PFSK-1 (cell line): Measurements from ENCODE around the gene PDCD10.

Experiments used
- FOXP2 ChIP-seq: optimal IDR thresholded peaks from 2 replicates; pipeline ENCODE3; 2011; ENCODE audit warnings: borderline replicate concordance, control low read depth, inconsistent platforms; ENCODE audit not compliant: insufficient read depth; ENCODE audit errors: extremely low read length, extremely low read depth
- POLR2AphosphoS5 ChIP-seq: IDR thresholded peaks from 2 replicates; pipeline ENCODE4 v1.6.1; 2012; ENCODE audit warnings: low read depth, mild to moderate bottlenecking, control low read depth, low read length, moderate library complexity
- SIN3A ChIP-seq: IDR thresholded peaks from 2 replicates; pipeline ENCODE4 v1.6.1; 2012; ENCODE audit warnings: mild to moderate bottlenecking, low read length, moderate library complexity, borderline replicate concordance; ENCODE audit not compliant: insufficient read depth
- TAF1 ChIP-seq: IDR thresholded peaks from 2 replicates; pipeline ENCODE4 v1.6.1; 2012; ENCODE audit warnings: low read length, control low read depth, borderline replicate concordance; ENCODE audit not compliant: insufficient read depth
- TF ChIP-seq, protein P1 (sequence below), 2 experiments: IDR thresholded peaks; 2 replicates each; pipeline versions ENCODE4 v1.6.1 to v1.8.0; 2011 to 2012; ENCODE audit warnings: low read depth in 2 of 2, low read length in 2 of 2, control low read depth in 1 of 2, inconsistent platforms in 1 of 2, mild to moderate bottlenecking in 1 of 2, moderate library complexity in 1 of 2; ENCODE audit not compliant: insufficient read depth in 1 of 2

The PDCD10 gene

DNA sequence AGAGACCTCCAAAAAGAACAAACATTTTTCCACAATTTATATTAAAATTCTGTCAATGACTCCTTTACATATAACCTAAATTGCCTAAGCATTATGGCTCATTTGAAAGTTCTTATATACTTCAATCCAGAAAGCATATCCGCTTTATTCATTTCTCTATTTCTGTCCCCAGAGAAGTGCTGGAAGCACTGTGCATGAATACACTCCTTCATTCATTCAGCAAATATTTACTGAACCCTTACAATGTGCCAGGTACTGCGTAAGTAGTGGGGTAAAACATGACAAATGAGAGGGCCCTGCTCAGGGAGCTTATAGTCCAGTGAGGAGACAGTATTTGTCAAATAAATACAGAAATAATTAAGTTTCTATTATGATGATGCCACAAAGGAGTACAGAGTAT is 3.3 kb downstream of the PDCD10 start:
- TF ChIP-seq POLR2AphosphoS5: no peak
- TF ChIP-seq TAF1: no peak
- TF ChIP-seq, protein P1, sequence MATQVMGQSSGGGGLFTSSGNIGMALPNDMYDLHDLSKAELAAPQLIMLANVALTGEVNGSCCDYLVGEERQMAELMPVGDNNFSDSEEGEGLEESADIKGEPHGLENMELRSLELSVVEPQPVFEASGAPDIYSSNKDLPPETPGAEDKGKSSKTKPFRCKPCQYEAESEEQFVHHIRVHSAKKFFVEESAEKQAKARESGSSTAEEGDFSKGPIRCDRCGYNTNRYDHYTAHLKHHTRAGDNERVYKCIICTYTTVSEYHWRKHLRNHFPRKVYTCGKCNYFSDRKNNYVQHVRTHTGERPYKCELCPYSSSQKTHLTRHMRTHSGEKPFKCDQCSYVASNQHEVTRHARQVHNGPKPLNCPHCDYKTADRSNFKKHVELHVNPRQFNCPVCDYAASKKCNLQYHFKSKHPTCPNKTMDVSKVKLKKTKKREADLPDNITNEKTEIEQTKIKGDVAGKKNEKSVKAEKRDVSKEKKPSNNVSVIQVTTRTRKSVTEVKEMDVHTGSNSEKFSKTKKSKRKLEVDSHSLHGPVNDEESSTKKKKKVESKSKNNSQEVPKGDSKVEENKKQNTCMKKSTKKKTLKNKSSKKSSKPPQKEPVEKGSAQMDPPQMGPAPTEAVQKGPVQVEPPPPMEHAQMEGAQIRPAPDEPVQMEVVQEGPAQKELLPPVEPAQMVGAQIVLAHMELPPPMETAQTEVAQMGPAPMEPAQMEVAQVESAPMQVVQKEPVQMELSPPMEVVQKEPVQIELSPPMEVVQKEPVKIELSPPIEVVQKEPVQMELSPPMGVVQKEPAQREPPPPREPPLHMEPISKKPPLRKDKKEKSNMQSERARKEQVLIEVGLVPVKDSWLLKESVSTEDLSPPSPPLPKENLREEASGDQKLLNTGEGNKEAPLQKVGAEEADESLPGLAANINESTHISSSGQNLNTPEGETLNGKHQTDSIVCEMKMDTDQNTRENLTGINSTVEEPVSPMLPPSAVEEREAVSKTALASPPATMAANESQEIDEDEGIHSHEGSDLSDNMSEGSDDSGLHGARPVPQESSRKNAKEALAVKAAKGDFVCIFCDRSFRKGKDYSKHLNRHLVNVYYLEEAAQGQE (IDR thresholded peaks at IDR 0.05; ENCODE audit: insufficient read depth in 1 of 2, low read depth in 2 of 2, low read length in 2 of 2): no peak
- no peak for TF ChIP-seq SIN3A
- TF ChIP-seq FOXP2: no peak

DNA sequence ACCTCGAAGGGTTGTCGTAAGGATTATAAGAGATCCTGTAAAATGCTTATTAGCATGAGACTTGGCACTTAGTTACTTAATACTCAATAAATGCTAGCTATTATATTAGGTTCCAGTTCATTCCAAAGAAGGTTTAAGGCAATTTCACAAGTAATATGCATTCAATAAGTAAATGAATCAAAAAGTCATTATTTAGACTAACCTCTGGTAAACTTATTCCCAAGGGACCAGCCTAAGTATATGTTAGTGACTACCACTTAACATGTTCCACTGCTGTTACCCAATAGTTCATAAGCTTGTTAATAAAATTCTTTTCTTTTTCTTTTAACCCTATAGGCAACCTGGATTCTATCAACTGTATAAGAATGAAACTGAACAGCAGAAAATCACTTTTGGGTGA is 5.1 kb downstream of the PDCD10 start:
- TF ChIP-seq POLR2AphosphoS5: no peak
- TF ChIP-seq FOXP2: no peak
- TF ChIP-seq SIN3A: no peak
- TF ChIP-seq TAF1: no peak
- TF ChIP-seq, protein P1 (IDR thresholded peaks at IDR 0.05; ENCODE audit: insufficient read depth in 1 of 2, low read depth in 2 of 2, low read length in 2 of 2): no peak

DNA sequence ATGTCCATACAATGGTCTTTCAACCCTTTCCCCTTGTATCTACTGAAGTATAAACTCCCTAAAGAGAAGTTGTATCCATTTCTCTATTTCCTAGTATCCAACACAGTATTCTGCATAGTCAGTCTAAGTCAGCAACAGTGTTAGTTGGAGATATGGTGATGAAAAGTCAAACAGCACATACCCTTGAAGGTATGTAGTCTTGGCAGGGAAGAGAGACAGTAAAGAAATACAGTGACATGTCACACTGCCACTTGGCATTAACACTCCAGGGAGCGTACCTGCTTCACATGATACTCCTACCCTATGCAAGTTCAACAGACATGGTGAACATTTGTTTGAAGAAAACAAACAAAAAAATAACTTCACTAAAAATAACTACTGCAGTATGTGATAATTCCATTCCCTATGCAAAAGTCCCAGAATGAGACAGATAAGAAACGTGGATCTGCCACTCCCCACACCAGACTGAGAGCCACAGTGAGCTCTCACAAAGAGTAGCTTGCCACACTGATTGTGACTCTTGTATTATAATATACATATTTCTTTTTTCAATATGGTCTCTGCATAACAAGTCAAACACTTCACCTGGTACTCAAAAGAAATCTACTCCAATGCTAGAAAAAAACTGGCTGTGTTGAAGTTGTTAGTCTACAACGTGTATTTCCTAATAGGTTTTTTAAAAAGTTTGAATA is 5.9 kb downstream of the PDCD10 start:
- TF ChIP-seq, protein P1 (IDR thresholded peaks at IDR 0.05; ENCODE audit: insufficient read depth in 1 of 2, low read depth in 2 of 2, low read length in 2 of 2): no peak
- no peak for TF ChIP-seq POLR2AphosphoS5
- no peak for TF ChIP-seq SIN3A
- no peak for TF ChIP-seq TAF1
- TF ChIP-seq FOXP2: no peak

DNA sequence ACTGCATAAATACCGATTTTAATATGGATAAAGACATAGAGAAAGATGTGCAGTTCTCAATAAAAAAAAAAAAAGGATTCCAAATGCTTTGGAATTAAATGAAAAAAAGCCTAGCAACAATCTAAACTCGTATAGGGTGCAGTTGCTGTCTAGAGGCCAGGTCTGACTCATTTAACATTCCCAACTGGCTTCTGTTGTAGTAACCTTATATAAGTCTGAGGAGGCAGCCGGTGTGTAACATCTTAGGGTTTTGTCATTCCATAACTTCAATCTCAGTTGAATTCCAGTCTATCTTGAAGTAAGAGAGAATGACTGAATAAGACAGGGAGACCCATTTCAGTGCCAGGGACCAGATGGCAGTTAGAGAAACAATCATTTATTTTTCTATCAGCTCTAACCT is 6.5 kb downstream of the PDCD10 start:
- TF ChIP-seq, protein P1 (IDR thresholded peaks at IDR 0.05; ENCODE audit: insufficient read depth in 1 of 2, low read depth in 2 of 2, low read length in 2 of 2): no peak
- TF ChIP-seq SIN3A (no peak), TAF1 (no peak), POLR2AphosphoS5 (no peak)

DNA sequence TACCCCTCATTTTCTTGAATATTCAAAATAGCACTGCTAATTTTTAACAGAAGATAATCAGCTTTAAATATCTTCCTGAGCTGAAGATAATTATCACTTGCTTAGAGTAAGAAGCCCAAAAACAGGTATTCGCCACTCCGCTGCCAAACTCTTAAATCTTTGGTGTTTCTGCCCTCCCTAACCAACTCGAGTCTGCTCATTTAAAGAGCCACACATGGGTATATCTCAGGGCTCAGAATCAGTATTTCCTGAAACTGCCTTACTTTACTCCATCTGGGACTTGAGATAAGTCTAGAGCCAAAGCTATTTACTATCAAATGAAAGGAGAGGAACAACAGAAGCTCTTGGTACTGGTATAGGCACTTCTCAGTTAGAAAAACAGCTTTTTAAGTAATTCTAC is 10.8 kb downstream of the PDCD10 start:
- TF ChIP-seq TAF1 (no peak), POLR2AphosphoS5 (no peak), FOXP2 (no peak), SIN3A (no peak)
- TF ChIP-seq, protein P1 (IDR thresholded peaks at IDR 0.05; ENCODE audit: insufficient read depth in 1 of 2, low read depth in 2 of 2, low read length in 2 of 2): no peak
